ENCODE results near the gene HTRA1.

The HTRA1 gene

GRCh38 chr10:122509323-122509722, 48.0 kb downstream of the HTRA1 start:
- TF ChIP-seq SUZ12 (IDR thresholded peaks at IDR 0.05; ENCODE audit: extremely low read depth, insufficient read depth, insufficient read length) (no peak), YY1 (IDR thresholded peaks at IDR 0.05; ENCODE audit: insufficient read depth, insufficient read length) (no peak), ZNF274 (IDR thresholded peaks at IDR 0.05; ENCODE audit: low read depth, low read length) (no peak)
- H3K9ac ChIP-seq (ENCODE audit: insufficient read length, low read depth): no peak overlapping the region
- no peak for DNase-seq (ENCODE audit: low read depth, low spot score)
- no peaks in the 10 kb centered on the region for H3K4me1 ChIP-seq (ENCODE audit: insufficient read depth, insufficient read length)
- no peaks in the 10 kb centered on the region for H3K9me3 ChIP-seq (ENCODE audit: insufficient read depth, low read length)
- H3K4me3 ChIP-seq (ENCODE audit: insufficient read length, low read depth): no peak overlapping the region
- no peaks in the 10 kb centered on the region for H3K27me3 ChIP-seq (ENCODE audit: insufficient read depth, insufficient read length)
- no peaks in the 10 kb centered on the region for H3K36me3 ChIP-seq (ENCODE audit: insufficient read depth, insufficient read length, low read length)

- no peak for DNase-seq (ENCODE audit: low read depth, low spot score)
- Histone ChIP-seq H3K27me3 (ENCODE audit: insufficient read depth, insufficient read length) (no peaks in the 10 kb centered on the region), H3K36me3 (ENCODE audit: insufficient read depth, insufficient read length, low read length) (no peaks in the 10 kb centered on the region), H3K9me3 (ENCODE audit: insufficient read depth, low read length) (no peaks in the 10 kb centered on the region), H3K9ac (ENCODE audit: insufficient read length, low read depth) (no peak overlapping the region), H3K4me3 (ENCODE audit: insufficient read length, low read depth) (no peak overlapping the region), H3K4me1 (ENCODE audit: insufficient read depth, insufficient read length) (no peaks in the 10 kb centered on the region)
- no peak for TF ChIP-seq ZNF274 (IDR thresholded peaks at IDR 0.05; ENCODE audit: low read depth, low read length)
- TF ChIP-seq SUZ12 (IDR thresholded peaks at IDR 0.05; ENCODE audit: extremely low read depth, insufficient read depth, insufficient read length): no peak
Observed at GRCh38 chr10:122510326-122510725, 49.0 kb downstream of the HTRA1 start.

GRCh38 chr10:122510736-122511135, 49.4 kb downstream of the HTRA1 start:
- TF ChIP-seq ZNF274 (IDR thresholded peaks at IDR 0.05; ENCODE audit: low read depth, low read length) (no peak), YY1 (IDR thresholded peaks at IDR 0.05; ENCODE audit: insufficient read depth, insufficient read length) (no peak), SUZ12 (IDR thresholded peaks at IDR 0.05; ENCODE audit: extremely low read depth, insufficient read depth, insufficient read length) (no peak)
- H3K4me1 ChIP-seq (ENCODE audit: insufficient read depth, insufficient read length): no peaks in the 10 kb centered on the region
- no peak for DNase-seq (ENCODE audit: low read depth, low spot score)

GRCh38 chr10:122513053-122513452, 51.7 kb downstream of the HTRA1 start:
- Histone ChIP-seq H3K27me3 (ENCODE audit: insufficient read depth, insufficient read length) (no peaks in the 10 kb centered on the region), H3K4me3 (ENCODE audit: insufficient read length, low read depth) (no peak overlapping the region), H3K9me3 (ENCODE audit: insufficient read depth, low read length) (no peaks in the 10 kb centered on the region), H3K36me3 (ENCODE audit: insufficient read depth, insufficient read length, low read length) (no peaks in the 10 kb centered on the region), H3K9ac (ENCODE audit: insufficient read length, low read depth) (no peak overlapping the region), H3K4me1 (ENCODE audit: insufficient read depth, insufficient read length) (no peaks in the 10 kb centered on the region)
- TF ChIP-seq ZNF274 (IDR thresholded peaks at IDR 0.05; ENCODE audit: low read depth, low read length): no peak
- TF ChIP-seq SUZ12 (IDR thresholded peaks at IDR 0.05; ENCODE audit: extremely low read depth, insufficient read depth, insufficient read length): no peak
- TF ChIP-seq YY1 (IDR thresholded peaks at IDR 0.05; ENCODE audit: insufficient read depth, insufficient read length): no peak
- DNase-seq (ENCODE audit: low read depth, low spot score): no peak

More at GRCh38 chr10:122510736-122511135, 49.4 kb downstream of the HTRA1 start:
- Histone ChIP-seq H3K36me3 (ENCODE audit: insufficient read depth, insufficient read length, low read length) (no peaks in the 10 kb centered on the region), H3K9me3 (ENCODE audit: insufficient read depth, low read length) (no peaks in the 10 kb centered on the region), H3K9ac (ENCODE audit: insufficient read length, low read depth) (no peak overlapping the region), H3K4me3 (ENCODE audit: insufficient read length, low read depth) (no peak overlapping the region), H3K27me3 (ENCODE audit: insufficient read depth, insufficient read length) (no peaks in the 10 kb centered on the region)

GRCh38 chr10:122514045-122514840, 52.9 kb downstream of the HTRA1 start:
- H3K4me1 ChIP-seq (ENCODE audit: insufficient read depth, insufficient read length): no peaks in the 10 kb centered on the region
- no peak for TF ChIP-seq YY1 (IDR thresholded peaks at IDR 0.05; ENCODE audit: insufficient read depth, insufficient read length)
- TF ChIP-seq ZNF274 (IDR thresholded peaks at IDR 0.05; ENCODE audit: low read depth, low read length): no peak
- H3K9me3 ChIP-seq (ENCODE audit: insufficient read depth, low read length): no peaks in the 10 kb centered on the region
- no peaks in the 10 kb centered on the region for H3K27me3 ChIP-seq (ENCODE audit: insufficient read depth, insufficient read length)
- no peaks in the 10 kb centered on the region for H3K36me3 ChIP-seq (ENCODE audit: insufficient read depth, insufficient read length, low read length)
- no peak overlapping the region for H3K9ac ChIP-seq (ENCODE audit: insufficient read length, low read depth)
- H3K4me3 ChIP-seq (ENCODE audit: insufficient read length, low read depth): no peak overlapping the region
- no peak for DNase-seq (ENCODE audit: low read depth, low spot score)

GRCh38 chr10:122515022-122515424, 53.7 kb downstream of the HTRA1 start:
- TF ChIP-seq ZNF274 (IDR thresholded peaks at IDR 0.05; ENCODE audit: low read depth, low read length): no peak
- TF ChIP-seq SUZ12 (IDR thresholded peaks at IDR 0.05; ENCODE audit: extremely low read depth, insufficient read depth, insufficient read length): no peak
- no peak for TF ChIP-seq YY1 (IDR thresholded peaks at IDR 0.05; ENCODE audit: insufficient read depth, insufficient read length)
- Histone ChIP-seq H3K9ac (ENCODE audit: insufficient read length, low read depth) (no peak overlapping the region), H3K9me3 (ENCODE audit: insufficient read depth, low read length) (no peaks in the 10 kb centered on the region), H3K27me3 (ENCODE audit: insufficient read depth, insufficient read length) (no peaks in the 10 kb centered on the region), H3K36me3 (ENCODE audit: insufficient read depth, insufficient read length, low read length) (no peaks in the 10 kb centered on the region), H3K4me3 (ENCODE audit: insufficient read length, low read depth) (no peak overlapping the region), H3K4me1 (ENCODE audit: insufficient read depth, insufficient read length) (no peaks in the 10 kb centered on the region)
- no peak for DNase-seq (ENCODE audit: low read depth, low spot score)

- Histone ChIP-seq H3K9ac (ENCODE audit: insufficient read length, low read depth) (no peak overlapping the region), H3K9me3 (ENCODE audit: insufficient read depth, low read length) (no peaks in the 10 kb centered on the region), H3K4me3 (ENCODE audit: insufficient read length, low read depth) (no peak overlapping the region), H3K27me3 (ENCODE audit: insufficient read depth, insufficient read length) (no peaks in the 10 kb centered on the region), H3K4me1 (ENCODE audit: insufficient read depth, insufficient read length) (no peaks in the 10 kb centered on the region), H3K36me3 (ENCODE audit: insufficient read depth, insufficient read length, low read length) (no peaks in the 10 kb centered on the region)
- TF ChIP-seq ZNF274 (IDR thresholded peaks at IDR 0.05; ENCODE audit: low read depth, low read length) (no peak), SUZ12 (IDR thresholded peaks at IDR 0.05; ENCODE audit: extremely low read depth, insufficient read depth, insufficient read length) (no peak), YY1 (IDR thresholded peaks at IDR 0.05; ENCODE audit: insufficient read depth, insufficient read length) (no peak)
- DNase-seq (ENCODE audit: low read depth, low spot score): no peak
Observed at GRCh38 chr10:122515588-122516231, 54.4 kb downstream of the HTRA1 start.

Measured in NT2/D1 (cell line).